Muscle of arm (tissue), 14 donors: ENCODE data around the gene MSMO1. TPM values are rescaled to one million over a fixed set of nuclear protein-coding genes. Genes with fewer than 3 reads are reported as not detected.
"Not testable (repeated sequence)": the region's sequence is repeated elsewhere in the genome, so short reads cannot be mapped to it uniquely, and the experiment has no call there.

Source experiments
- DNase-seq: peaks from one replicate; pipeline ENCODE4 v3.0.0-alpha.2; 2013
- long read RNA-seq, 11 donors: transcript quantifications; one replicate each; lab custom pipeline, GENCODE V29; 2026
- polyA plus RNA-seq, 12 donors: library from polyadenylated mRNA; unstranded; fragments of 120-200 nt; gene quantifications; one replicate each; pipeline ENCODE4 v1.2.1, GENCODE V29; 2013; ENCODE audit not compliant: insufficient read length in 12 of 12

The MSMO1 gene
- 10 to 100 TPM in 11 of 12 donors, not detected in 1; 19.9 to 41.4 (median 29.3) TPM for polyA plus RNA-seq
- long read RNA-seq, donor 1, transcript MSMO1-201 (6 exons, 2,269 nt) = major isoform, 21 of 41 reads
- long read RNA-seq, donor 1, partial matches to known transcripts = 17 of 41 reads
- long read RNA-seq, donor 1, other reads (novel, unspliced or antisense) = 0 of 41 reads
- long read RNA-seq, donor 2, transcript MSMO1-201 (6 exons, 2,269 nt) = major isoform, 20 of 23 reads
- long read RNA-seq, donor 2, partial matches to known transcripts = 0 of 23 reads
- long read RNA-seq, donor 2, other reads (novel, unspliced or antisense) = 0 of 23 reads
- long read RNA-seq, donor 3, transcript MSMO1-201 (6 exons, 2,269 nt) = major isoform, 7 of 14 reads
- long read RNA-seq, donor 3, partial matches to known transcripts = 6 of 14 reads
- long read RNA-seq, donor 3, other reads (novel, unspliced or antisense) = 0 of 14 reads
- long read RNA-seq, donor 4, partial matches to known transcripts = 0 of 4 reads
- long read RNA-seq, donor 4, other reads (novel, unspliced or antisense) = 0 of 4 reads
- long read RNA-seq, donor 5, transcript MSMO1-201 (6 exons, 2,269 nt) = major isoform, 12 of 14 reads
- long read RNA-seq, donor 5, partial matches to known transcripts = 0 of 14 reads
- long read RNA-seq, donor 5, other reads (novel, unspliced or antisense) = 0 of 14 reads
- long read RNA-seq, donor 6, transcript MSMO1-201 (6 exons, 2,269 nt) = major isoform, 7 of 7 reads
- long read RNA-seq, donor 6, partial matches to known transcripts = 0 of 7 reads
- long read RNA-seq, donor 6, other reads (novel, unspliced or antisense) = 0 of 7 reads
- long read RNA-seq, donor 7, transcript MSMO1-201 (6 exons, 2,269 nt) = major isoform, 5 of 6 reads
- long read RNA-seq, donor 7, partial matches to known transcripts = 0 of 6 reads
- long read RNA-seq, donor 7, other reads (novel, unspliced or antisense) = 0 of 6 reads
- long read RNA-seq, donor 8, transcript MSMO1-201 (6 exons, 2,269 nt) = major isoform, 13 of 62 reads
- long read RNA-seq, donor 8, partial matches to known transcripts = 46 of 62 reads
- long read RNA-seq, donor 8, other reads (novel, unspliced or antisense) = 0 of 62 reads
- long read RNA-seq, donor 9, partial matches to known transcripts = 24 of 29 reads
- long read RNA-seq, donor 9, other reads (novel, unspliced or antisense) = 0 of 29 reads
- long read RNA-seq, donor 10, transcript MSMO1-201 (6 exons, 2,269 nt) = major isoform, 9 of 11 reads
- long read RNA-seq, donor 10, partial matches to known transcripts = 0 of 11 reads
- long read RNA-seq, donor 10, other reads (novel, unspliced or antisense) = 0 of 11 reads
- long read RNA-seq, donor 11, transcript MSMO1-201 (6 exons, 2,269 nt) = major isoform, 19 of 21 reads
- long read RNA-seq, donor 11, partial matches to known transcripts = 0 of 21 reads
- long read RNA-seq, donor 11, other reads (novel, unspliced or antisense) = 0 of 21 reads

- peak; percentile 99 for DNase-seq
These were observed at the start of gene MSMO1 for GRCh38 chr4:165327211-165328100. Gene MSMO1, plus strand, starts transcription at chr4:165327669. Its CDS starts 5,702 bp downstream, at chr4:165333371.

- DNase-seq = not testable (repeated sequence)
These were observed 47.9 kb upstream of the MSMO1 start for GRCh38 chr4:165279531-165279930.

- DNase-seq = not testable (repeated sequence)
These were observed 42.8 kb upstream of the MSMO1 start for GRCh38 chr4:165284697-165285096.

- not testable (repeated sequence) for DNase-seq
These were observed 40.7 kb upstream of the MSMO1 start for GRCh38 chr4:165286619-165287340.

DNA sequence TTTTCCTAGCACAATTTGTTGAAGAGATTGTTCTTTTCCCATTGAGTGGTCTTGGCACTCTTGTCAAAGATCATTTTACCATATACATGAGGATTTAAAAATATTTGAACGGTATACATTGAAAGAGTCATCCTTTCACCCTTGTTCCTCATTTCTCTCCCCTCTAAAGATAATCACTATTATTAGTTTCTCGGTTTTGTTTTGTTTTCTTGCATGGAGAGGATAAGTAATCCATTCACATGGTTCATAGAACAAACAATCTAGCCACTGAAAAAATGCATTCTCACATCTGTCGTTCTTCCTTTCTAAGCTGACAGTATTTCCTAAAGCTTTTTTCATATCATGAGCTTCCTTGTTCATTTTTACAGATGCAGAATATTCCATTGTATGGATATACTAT lies 39.2 kb upstream of the MSMO1 start:
- no peak for DNase-seq

- DNase-seq = no peak
These were observed 38.6 kb upstream of the MSMO1 start for GRCh38 chr4:165288639-165289422.

DNA sequence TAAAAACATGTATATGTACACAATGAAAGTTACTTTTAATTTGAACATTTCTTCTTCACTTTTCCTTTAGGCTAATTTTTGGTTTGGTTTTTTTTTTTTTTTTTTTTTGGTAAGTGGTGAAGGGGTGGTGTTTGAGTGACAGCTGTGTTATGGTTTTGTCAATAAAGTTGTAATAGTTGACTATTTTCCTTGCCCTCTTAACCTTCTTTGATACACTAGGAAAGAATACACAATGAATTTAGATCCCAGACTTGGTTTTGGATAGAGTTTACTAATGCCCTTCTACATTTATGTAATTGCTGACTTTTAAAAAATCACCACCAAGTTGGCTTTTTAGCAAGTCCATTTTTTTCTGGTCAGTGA lies 38.1 kb upstream of the MSMO1 start:
- DNase-seq = no peak

GRCh38 chr4:165293061-165293460 lies 34.4 kb upstream of the MSMO1 start:
- no peak for DNase-seq

DNA sequence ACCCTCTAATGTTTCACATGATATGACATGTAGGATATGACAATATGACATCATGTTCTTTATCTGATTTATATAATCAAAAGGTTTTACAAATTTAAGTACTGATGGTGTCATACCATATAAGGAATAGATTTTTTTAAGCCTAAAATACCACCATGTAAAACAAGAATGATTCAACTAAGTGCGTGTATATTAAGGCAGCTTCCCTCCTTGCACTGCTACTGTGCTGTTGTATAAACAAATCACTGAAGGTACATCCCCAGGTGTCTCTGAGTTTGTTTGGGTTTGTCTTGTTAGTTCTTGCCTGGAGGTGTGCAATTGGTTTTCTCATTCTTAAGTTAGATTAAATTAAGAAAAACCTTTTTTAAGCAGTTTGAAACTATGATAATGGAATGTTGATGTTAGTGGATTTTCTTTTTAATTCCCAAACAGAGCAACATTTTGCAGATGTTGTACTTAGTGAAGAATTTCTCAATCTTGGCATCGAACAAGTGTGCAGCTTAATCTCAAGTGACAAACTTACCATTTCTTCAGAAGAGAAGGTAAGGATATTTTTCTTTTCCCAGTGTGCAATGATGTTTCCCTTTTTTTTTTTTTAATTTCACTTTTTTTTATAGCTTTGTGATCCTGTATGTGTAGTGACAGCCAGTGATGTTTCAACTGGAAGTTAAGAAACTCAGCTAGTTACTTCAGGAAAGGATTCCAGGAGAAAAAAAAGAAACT lies 33.4 kb upstream of the MSMO1 start:
- DNase-seq = no peak

DNA sequence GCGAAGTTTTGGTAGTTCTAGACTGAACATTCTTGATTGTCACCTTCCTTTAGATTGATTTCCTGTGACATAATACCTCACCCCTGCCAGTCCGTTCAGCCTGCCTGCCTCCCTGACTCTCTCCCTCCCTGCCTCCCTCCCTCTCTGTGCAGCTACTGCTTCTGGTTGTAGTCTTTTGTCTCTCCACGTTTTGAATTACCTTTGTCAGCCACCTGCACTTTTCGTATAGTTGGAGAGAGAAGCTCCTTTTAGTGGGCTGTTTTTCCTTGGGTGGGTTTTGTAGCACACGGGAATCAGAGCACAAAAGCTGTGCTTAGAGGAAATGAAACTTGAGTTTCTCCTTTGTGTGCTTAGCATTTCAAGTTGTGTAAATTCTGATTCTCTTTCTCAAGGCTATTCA lies 32.6 kb upstream of the MSMO1 start:
- DNase-seq = no peak

DNA sequence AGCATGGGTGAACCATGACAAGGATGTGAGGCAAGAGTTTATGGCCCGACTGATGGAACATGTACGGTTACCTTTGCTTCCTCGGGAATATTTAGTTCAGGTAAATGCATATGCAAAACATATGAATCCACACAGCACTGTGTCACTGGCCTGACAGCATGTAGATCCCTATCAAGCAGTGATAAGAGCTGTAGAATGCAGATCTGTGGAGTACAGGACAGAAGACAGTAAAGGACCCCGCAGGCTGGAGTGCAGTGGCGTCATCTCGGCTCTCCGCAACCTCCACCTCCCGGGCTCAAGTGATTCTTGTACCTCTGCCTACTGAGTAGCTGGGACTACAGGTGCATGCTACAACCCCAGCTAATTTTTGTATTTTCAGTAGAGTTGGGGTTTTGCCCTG lies 29.8 kb upstream of the MSMO1 start:
- DNase-seq = no peak

- no peak for DNase-seq
These were observed 27.9 kb upstream of the MSMO1 start for GRCh38 chr4:165299399-165300060.

GRCh38 chr4:165301833-165302232 lies 25.6 kb upstream of the MSMO1 start:
- DNase-seq = no peak

DNA sequence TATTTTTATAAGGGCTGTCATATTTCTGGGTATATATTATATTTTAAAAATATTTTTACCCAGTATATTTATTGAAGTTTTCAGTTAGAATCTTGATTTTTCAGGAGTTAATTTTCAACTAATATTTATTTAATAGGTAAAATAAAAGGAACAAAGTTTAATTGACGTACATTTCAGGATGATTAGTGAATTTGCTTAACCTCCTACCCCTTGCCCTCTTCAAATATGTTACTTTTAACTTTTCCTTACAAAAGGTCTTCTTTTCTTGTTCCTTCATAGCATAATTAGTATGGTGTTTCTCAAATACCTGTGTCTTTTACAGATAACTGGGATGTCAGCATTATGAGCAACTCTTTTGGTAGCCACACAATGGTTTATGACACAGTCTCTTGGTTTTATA lies 24.8 kb upstream of the MSMO1 start:
- DNase-seq = no peak

DNA sequence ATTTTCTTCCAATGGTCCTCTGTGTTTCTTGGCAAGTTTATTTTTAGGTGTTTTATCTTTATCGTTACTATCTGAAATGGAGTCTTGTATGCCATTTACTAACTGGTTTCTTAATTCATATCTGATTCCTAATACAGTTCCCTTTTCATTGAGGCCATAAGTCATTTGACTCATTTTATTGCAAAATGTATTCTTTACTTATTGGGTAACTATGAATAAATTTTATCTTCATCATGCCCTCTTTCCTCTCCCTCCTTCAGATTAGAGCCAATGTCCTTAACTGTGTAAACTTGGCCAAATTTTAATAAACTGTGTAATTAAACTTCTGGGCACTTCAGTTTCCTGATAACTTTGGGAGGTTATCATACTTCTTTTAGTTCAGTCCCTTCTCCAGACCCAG lies 19.3 kb upstream of the MSMO1 start:
- DNase-seq = no peak

GRCh38 chr4:165308606-165309005 lies 18.9 kb upstream of the MSMO1 start:
- DNase-seq = no peak

- DNase-seq = no peak
These were observed 18.0 kb upstream of the MSMO1 start for GRCh38 chr4:165309456-165309855.

GRCh38 chr4:165312506-165312905 lies 15.0 kb upstream of the MSMO1 start:
- no peak for DNase-seq
